GM23248 (cell line): ENCODE measurements around the gene PPT2. TPM values are rescaled to one million over a fixed set of nuclear protein-coding genes. Genes with fewer than 3 reads are reported as not detected.
A peak's percentile ranks its signal among the peaks of the same experiment; 100 is the strongest.

Experiments
- DNase-seq: peaks from one replicate; pipeline ENCODE4 v3.0.0-alpha.2; 2015
- H2AFZ ChIP-seq: fragments of 200-600 bp; sonication (generic); 2 replicates; pipeline ENCODE4 v1.6.1; 2016; ENCODE audit warnings: antibody characterized with exemption
- H3F3A ChIP-seq: fragments of 200-600 bp; sonication (generic); 2 replicates; pipeline ENCODE4 v1.6.1; 2016; ENCODE audit warnings: mild to moderate bottlenecking, antibody characterized with exemption, mixed run types; ENCODE audit not compliant: insufficient read depth
- H3K27ac ChIP-seq: fragments of 200-600 bp; sonication (generic); 2 replicates; pipeline ENCODE4 v1.5.1; 2016; ENCODE audit warnings: mild to moderate bottlenecking
- H3K27me3 ChIP-seq: fragments of 200-600 bp; sonication (generic); replicated peaks from 2 replicates; pipeline ENCODE4 v1.6.1; 2016; ENCODE audit warnings: mild to moderate bottlenecking; ENCODE audit not compliant: insufficient read depth
- H3K36me3 ChIP-seq: fragments of 200-600 bp; sonication (generic); 2 replicates; pipeline ENCODE4 v1.6.1; 2016; ENCODE audit warnings: low read depth, mild to moderate bottlenecking
- H3K4me1 ChIP-seq: fragments of 200-600 bp; sonication (generic); 2 replicates; pipeline ENCODE4 v1.6.1; 2016; ENCODE audit warnings: mild to moderate bottlenecking; ENCODE audit not compliant: insufficient read depth
- H3K4me2 ChIP-seq: fragments of 200-600 bp; sonication (generic); one replicate; pipeline ENCODE4 v1.6.1; 2016; ENCODE audit warnings: mild to moderate bottlenecking; ENCODE audit not compliant: unreplicated experiment
- H3K4me3 ChIP-seq: fragments of 200-600 bp; sonication (generic); 2 replicates; pipeline ENCODE4 v1.5.1; 2016; ENCODE audit warnings: mild to moderate bottlenecking
- H3K79me2 ChIP-seq: fragments of 200-600 bp; sonication (generic); 2 replicates; pipeline ENCODE4 v1.6.1; 2016; ENCODE audit warnings: mild to moderate bottlenecking; ENCODE audit not compliant: insufficient read depth
- H3K9ac ChIP-seq: fragments of 200-600 bp; sonication (generic); 2 replicates; pipeline ENCODE4 v1.6.1; 2016; ENCODE audit warnings: mild to moderate bottlenecking
- H3K9me2 ChIP-seq: fragments of 200-600 bp; sonication (generic); 2 replicates; pipeline ENCODE4 v1.6.1; 2016; ENCODE audit warnings: mixed run types, mild to moderate bottlenecking, moderate library complexity; ENCODE audit not compliant: insufficient read depth
- H3K9me3 ChIP-seq: fragments of 200-600 bp; sonication (generic); one replicate; pipeline ENCODE4 v1.6.1; 2017; ENCODE audit warnings: low read depth
- H4K20me1 ChIP-seq: fragments of 200-600 bp; sonication (generic); 2 replicates; pipeline ENCODE4 v1.6.0; 2016; ENCODE audit not compliant: insufficient read depth
- EZH2 ChIP-seq: fragments of 200-600 bp; sonication (generic); IDR thresholded peaks from 2 replicates; pipeline ENCODE4 v1.6.1; 2018; ENCODE audit warnings: antibody characterized with exemption, mild to moderate bottlenecking; ENCODE audit not compliant: insufficient read depth, poor library complexity, severe bottlenecking
- EZH2phosphoT487 ChIP-seq: fragments of 200-600 bp; sonication (generic); IDR thresholded peaks from 2 replicates; pipeline ENCODE4 v1.6.1; 2018; ENCODE audit warnings: antibody characterized with exemption, moderate library complexity, mild to moderate bottlenecking, low read depth; ENCODE audit not compliant: insufficient read depth
- WGBS, 2 experiments: methylation state at CpG; one replicate each; pipeline ENCODE4 v1.1.6; 2015 to 2017; ENCODE audit warnings: low lambda C conversion rate in 2 of 2, low coverage in 1 of 2; ENCODE audit errors: missing lambda C conversion rate in 2 of 2; 5-methylcytosine and 5-hydroxymethylcytosine counted together
- in situ Hi-C: fragments of 300-500 bp; cut with MboI; formaldehyde crosslinking; loops from 2 replicates; pipeline ENCODE4 v1.15.0; 2020
- polyA plus RNA-seq: library from polyadenylated mRNA; unstranded; fragments of >200 nt; fragmentation: Nextera tagmentation; extraction: Ambion mirVana; gene quantifications from 2 replicates; pipeline ENCODE4 v1.2.1, GENCODE V29; 2016
- total RNA-seq: library from RNA; depleted of rRNA; stranded (reverse); fragments of >200 nt; shearing (Covaris generic); gene quantifications from 2 replicates; pipeline ENCODE4 v1.2.3, GENCODE V29; 2014

PPT2 gene
- total and polyA plus RNA-seq, 2 experiments from 2014 or later: 10.3 to 12.8 TPM

DNA sequence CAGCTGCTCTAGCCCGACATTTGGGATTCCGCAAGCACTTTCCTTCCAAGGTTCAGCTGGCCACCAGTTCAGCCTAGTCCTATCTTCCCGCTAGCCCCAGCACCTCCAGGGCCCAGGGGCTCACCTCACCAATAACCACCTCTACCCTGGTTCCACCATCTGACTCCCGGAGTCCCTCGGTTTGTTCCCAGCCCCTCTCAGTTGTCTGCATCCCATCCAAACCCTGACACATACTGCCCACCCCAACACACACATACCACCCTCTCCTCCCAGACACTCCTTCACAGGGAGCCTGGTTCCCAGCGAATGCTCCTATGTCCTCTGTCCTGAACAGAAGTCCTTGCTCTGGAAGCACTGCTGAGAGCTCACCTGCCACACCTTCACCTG lies 45.2 kb upstream of the PPT2 start:
- no peaks in the 10 kb centered on the region for H3K79me2 ChIP-seq
- in situ Hi-C loops: no loop called here
- no peak overlapping the region for H2AFZ ChIP-seq
- peak overlapping the region; percentile 64 for H3K4me3 ChIP-seq
- TF ChIP-seq EZH2phosphoT487 (no peak), EZH2 (no peak)
- H3K9ac ChIP-seq: peak overlapping the region; percentile 71
- H4K20me1 ChIP-seq: no peaks in the 10 kb centered on the region
- H3K27ac ChIP-seq: peak overlapping the region; percentile 30
- WGBS, 2 experiments: 1 to 9% methylated on average over 6 of the region's 6 CpGs
- H3F3A ChIP-seq: peaks cover 13% of the 10 kb centered on the region
- no peaks in the 10 kb centered on the region for H3K27me3 ChIP-seq
- peaks cover 48% of the 10 kb centered on the region for H3K4me1 ChIP-seq
- H3K36me3 ChIP-seq: no peaks in the 10 kb centered on the region; the same call in 1 of the 2 replicates
- no peaks in the 10 kb centered on the region for H3K9me3 ChIP-seq
- H3K4me2 ChIP-seq: peak overlapping the region; percentile 81
- no peak for DNase-seq
- H3K9me2 ChIP-seq: no peaks in the 10 kb centered on the region

DNA sequence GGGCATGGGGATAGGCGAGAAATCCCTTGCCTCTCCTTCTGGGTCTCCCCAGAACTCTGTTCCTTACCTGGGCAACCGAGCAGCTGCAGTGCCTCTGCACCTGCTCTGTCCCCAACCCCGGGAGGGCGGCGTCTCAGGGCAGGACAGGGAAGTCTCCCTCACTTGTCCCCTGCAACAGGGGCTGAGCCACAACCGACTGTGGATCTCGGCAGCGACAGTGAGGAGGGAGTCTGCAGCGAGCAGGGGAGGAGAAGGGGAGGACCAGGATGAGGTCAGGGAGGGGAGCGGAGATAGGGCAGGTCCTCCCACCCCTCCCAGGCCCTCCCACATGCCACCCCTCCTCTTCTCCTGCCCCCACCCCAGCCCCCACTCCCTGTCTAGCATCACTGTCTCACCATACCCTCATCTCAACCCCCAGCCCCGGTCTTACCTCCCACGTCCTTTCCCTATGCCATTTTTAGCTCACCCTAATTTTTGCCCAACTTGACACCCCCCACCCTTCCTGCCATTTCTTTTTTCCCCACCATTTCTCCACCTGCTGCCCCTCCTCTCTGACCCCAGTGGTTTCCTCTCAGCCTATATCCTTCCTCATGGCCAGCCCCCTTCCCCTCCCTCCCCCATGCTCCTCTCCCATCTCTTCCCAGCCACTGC lies 44.7 kb upstream of the PPT2 start, which contains the start of gene TNXB:
TNXB (minus strand) TSS at position 225 of the 651 bp plus-strand sequence. CDS start 11,140 bp downstream, outside the sequence.
- Histone ChIP-seq H3K4me3 (peak within 1 kb of the TSS; percentile 64), H3K4me2 (peak within 1 kb of the TSS; percentile 81), H2AFZ (no peak within 1 kb of the TSS), H3F3A (peaks cover 16% of the 10 kb centered on the region), H3K27me3 (no peaks in the 10 kb centered on the region), H3K9ac (peak within 1 kb of the TSS; percentile 71), H3K4me1 (peaks cover 51% of the 10 kb centered on the region), H3K9me3 (no peaks in the 10 kb centered on the region), H4K20me1 (no peaks in the 10 kb centered on the region), H3K36me3 (no peaks in the 10 kb centered on the region; the same call in 1 of the 2 replicates), H3K9me2 (no peaks in the 10 kb centered on the region), H3K27ac (peak within 1 kb of the TSS; percentile 40), H3K79me2 (no peaks in the 10 kb centered on the region)
- WGBS, 2 experiments: 6 to 8% methylated on average over 8 to 12 of the region's 12 CpGs
- no peak for TF ChIP-seq EZH2phosphoT487
- TF ChIP-seq EZH2: no peak
- no peak for DNase-seq
- in situ Hi-C loops: no loop called here

DNA sequence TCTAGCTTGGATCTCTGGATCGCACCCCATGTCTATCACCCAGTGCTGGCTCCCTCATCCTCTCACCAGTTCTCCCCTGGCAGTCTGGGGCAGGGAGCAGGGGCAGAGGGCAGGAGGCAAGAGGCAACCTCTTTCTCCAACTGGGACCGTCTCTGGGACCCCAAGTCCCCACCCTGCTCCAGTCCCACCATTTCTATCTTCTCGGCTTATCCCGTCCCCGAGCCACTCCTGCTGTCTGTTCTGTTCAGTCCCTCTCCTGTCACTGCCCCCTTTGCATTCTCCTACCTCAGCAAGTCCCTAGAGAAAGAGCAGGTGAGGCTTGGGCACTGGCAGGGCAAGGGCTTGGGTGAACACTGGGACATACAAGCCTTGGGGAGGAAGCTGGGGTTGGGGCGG lies 44.2 kb upstream of the PPT2 start:
- Histone ChIP-seq H3K27me3 (no peaks in the 10 kb centered on the region), H3K27ac (no peak overlapping the region), H3K36me3 (no peaks in the 10 kb centered on the region; the same call in 1 of the 2 replicates), H4K20me1 (no peaks in the 10 kb centered on the region), H3K79me2 (no peaks in the 10 kb centered on the region), H3K4me2 (peak overlapping the region; percentile 1), H3K9me2 (no peaks in the 10 kb centered on the region), H3K4me3 (no peak overlapping the region), H3K9ac (no peak overlapping the region), H3K9me3 (no peaks in the 10 kb centered on the region), H2AFZ (no peak overlapping the region), H3F3A (peaks cover 20% of the 10 kb centered on the region), H3K4me1 (peaks cover 56% of the 10 kb centered on the region)
- in situ Hi-C loops: no loop called here
- DNase-seq: no peak
- TF ChIP-seq EZH2phosphoT487 (no peak), EZH2 (no peak)
- 21 to 27% methylated on average over 5 to 6 of the region's 6 CpGs for WGBS, 2 experiments

DNA sequence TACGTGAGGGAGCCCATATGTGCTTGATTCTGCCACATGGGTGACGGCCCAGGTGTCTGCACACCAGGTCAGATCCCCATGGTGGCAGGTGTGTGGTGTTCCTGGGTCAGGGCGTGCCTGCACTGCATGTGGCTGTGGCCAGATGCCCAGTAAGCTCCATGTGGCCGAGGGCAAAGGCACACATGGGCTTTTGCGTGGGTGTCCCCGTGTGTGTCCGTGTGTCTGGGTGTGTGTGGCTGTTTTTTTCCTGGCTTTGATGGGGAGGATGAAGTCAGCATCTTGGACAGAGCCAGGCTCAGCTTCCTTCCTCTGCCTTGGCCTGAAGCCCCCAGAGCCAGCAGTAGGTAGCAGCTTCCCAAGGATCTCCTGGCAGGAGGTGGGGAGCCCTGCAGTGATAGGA lies 43.3 kb upstream of the PPT2 start:
- no peak for TF ChIP-seq EZH2
- TF ChIP-seq EZH2phosphoT487: no peak
- Histone ChIP-seq H3K79me2 (no peaks in the 10 kb centered on the region), H3K4me3 (no peak overlapping the region), H3K9me3 (no peaks in the 10 kb centered on the region), H3K27ac (no peak overlapping the region), H3K9ac (no peak overlapping the region), H3K4me2 (no peak overlapping the region), H4K20me1 (no peaks in the 10 kb centered on the region), H3K36me3 (no peaks in the 10 kb centered on the region; the same call in 1 of the 2 replicates), H3K27me3 (no peaks in the 10 kb centered on the region), H3K9me2 (no peaks in the 10 kb centered on the region), H3F3A (peaks cover 20% of the 10 kb centered on the region), H2AFZ (no peak overlapping the region), H3K4me1 (peaks cover 64% of the 10 kb centered on the region)
- in situ Hi-C loops: no loop called here
- WGBS, 2 experiments: 11 to 25% methylated on average over 7 of the region's 7 CpGs
- DNase-seq: peak; percentile 63
